GM15510 (cell line): ENCODE measurements around the gene ABAT.

Experiments used
- POLR2A ChIP-seq: IDR thresholded peaks from 3 replicates; pipeline ENCODE4 v1.6.1; 2011; ENCODE audit warnings: borderline replicate concordance; ENCODE audit not compliant: insufficient read length; ENCODE audit errors: extremely low read depth

The ABAT gene

GRCh38 chr16:8674413-8675022 is at the start of gene ABAT:
TSS of gene ABAT (plus strand) at chr16:8674617. CDS start at chr16:8735740, 61,123 bp downstream.
- peak; percentile 41 for TF ChIP-seq POLR2A

GRCh38 chr16:8625491-8626087 is 48.8 kb upstream of the ABAT start:
- no peak for TF ChIP-seq POLR2A

- no peak for TF ChIP-seq POLR2A
Measured at GRCh38 chr16:8626946-8627345, 47.5 kb upstream of the ABAT start.

GRCh38 chr16:8627456-8627855 is 47.0 kb upstream of the ABAT start:
- TF ChIP-seq POLR2A, result no peak

GRCh38 chr16:8628981-8629725 is 45.3 kb upstream of the ABAT start:
- no peak for TF ChIP-seq POLR2A

- no peak for TF ChIP-seq POLR2A
Measured at GRCh38 chr16:8630255-8630953, 44.0 kb upstream of the ABAT start.

- TF ChIP-seq POLR2A, result no peak
Measured at GRCh38 chr16:8631373-8631772, 43.0 kb upstream of the ABAT start.

GRCh38 chr16:8631818-8632465 is 42.5 kb upstream of the ABAT start:
- no peak for TF ChIP-seq POLR2A

GRCh38 chr16:8632675-8633182 is 41.7 kb upstream of the ABAT start:
- TF ChIP-seq POLR2A, result no peak

GRCh38 chr16:8634991-8635736 is 39.3 kb upstream of the ABAT start:
- TF ChIP-seq POLR2A, result no peak

GRCh38 chr16:8639694-8640093 is 34.7 kb upstream of the ABAT start:
- no peak for TF ChIP-seq POLR2A

GRCh38 chr16:8641671-8642070 is 32.7 kb upstream of the ABAT start:
- TF ChIP-seq POLR2A, result no peak

- no peak for TF ChIP-seq POLR2A
Measured at GRCh38 chr16:8642146-8642545, 32.3 kb upstream of the ABAT start.
